Melanocyte of skin (primary cell): ENCODE results near the gene KRTAP13-4. TPM values are rescaled to one million over a fixed set of nuclear protein-coding genes. Genes with fewer than 3 reads are reported as not detected.

Source experiments
- total RNA-seq, 2 donors: library from RNA; depleted of rRNA; stranded (reverse); fragments of >200 nt; gene quantifications; 2 replicates each; pipeline ENCODE4 v1.2.3, GENCODE V29; 2012

KRTAP13-4 gene, protein sequence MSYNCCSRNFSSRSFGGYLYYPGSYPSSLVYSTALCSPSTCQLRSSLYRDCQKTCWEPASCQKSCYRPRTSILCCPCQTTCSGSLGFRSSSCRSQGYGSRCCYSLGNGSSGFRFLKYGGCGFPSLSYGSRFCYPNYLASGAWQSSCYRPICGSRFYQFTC
- not detected for total RNA-seq

DNA sequence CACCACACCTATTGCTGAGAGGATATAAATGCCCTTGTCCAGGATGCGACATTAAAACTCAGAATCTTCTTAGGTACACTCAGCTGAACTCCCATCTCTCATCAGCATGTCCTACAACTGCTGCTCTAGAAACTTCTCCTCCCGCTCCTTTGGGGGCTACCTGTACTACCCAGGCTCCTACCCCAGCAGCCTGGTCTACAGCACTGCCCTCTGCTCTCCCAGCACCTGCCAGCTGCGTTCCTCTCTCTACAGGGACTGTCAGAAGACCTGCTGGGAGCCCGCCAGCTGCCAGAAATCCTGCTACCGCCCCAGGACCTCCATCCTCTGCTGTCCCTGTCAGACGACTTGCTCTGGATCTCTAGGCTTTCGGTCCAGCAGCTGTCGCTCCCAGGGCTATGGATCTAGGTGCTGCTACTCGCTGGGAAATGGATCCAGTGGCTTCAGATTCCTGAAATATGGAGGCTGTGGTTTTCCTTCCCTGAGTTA lies at the start of gene KRTAP13-4:
KRTAP13-4 (plus strand) TSS at position 51 of the 486 bp plus-strand sequence; CDS start at position 107, 56 bp downstream.

DNA sequence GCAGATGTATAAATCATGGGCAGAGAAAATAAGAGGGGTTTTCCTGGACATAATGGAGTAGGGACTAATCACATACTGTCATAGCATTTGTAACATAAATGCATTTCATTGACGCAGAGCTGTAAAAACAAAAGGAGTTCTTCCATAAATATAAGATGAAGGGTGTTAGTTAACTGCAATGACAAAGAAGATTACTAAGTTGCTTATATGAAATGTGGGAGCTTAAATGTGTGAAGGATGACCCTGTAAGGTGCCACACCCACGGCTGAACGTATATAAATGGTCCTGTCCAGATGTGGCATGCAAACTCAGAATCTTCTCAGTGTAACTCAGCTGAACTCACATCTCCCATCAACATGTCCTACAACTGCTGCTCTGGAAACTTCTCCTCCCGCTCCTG lies 34.3 kb upstream of the KRTAP13-4 start, which contains the start of gene KRTAP13-1:
KRTAP13-1 (plus strand) TSS at position 301 of the 400 bp plus-strand sequence; CDS start at position 357, 56 bp downstream.

DNA sequence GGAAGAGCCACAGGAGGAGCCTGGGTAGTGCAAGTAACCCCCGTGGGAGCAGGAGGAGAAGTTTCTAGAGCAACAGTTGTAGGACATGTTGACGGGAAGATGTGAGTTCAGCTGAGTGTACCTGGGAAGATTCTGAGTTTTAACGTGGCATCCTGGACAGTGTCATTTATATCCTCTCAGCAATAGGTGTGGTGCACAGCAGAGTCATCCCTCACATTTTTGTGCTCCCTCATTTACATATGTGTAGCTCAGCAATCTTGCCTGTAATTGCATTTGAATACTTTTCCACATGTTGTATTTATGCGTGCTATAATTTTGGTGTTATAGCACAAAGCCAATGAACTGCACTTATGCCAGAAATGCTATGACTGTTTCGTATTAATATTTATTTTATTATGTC lies 4.2 kb upstream of the KRTAP13-4 start, which contains the start of gene KRTAP13-3:
KRTAP13-3 (minus strand) TSS at position 101 of the 400 bp plus-strand sequence; CDS start at position 87, 14 bp downstream.

DNA sequence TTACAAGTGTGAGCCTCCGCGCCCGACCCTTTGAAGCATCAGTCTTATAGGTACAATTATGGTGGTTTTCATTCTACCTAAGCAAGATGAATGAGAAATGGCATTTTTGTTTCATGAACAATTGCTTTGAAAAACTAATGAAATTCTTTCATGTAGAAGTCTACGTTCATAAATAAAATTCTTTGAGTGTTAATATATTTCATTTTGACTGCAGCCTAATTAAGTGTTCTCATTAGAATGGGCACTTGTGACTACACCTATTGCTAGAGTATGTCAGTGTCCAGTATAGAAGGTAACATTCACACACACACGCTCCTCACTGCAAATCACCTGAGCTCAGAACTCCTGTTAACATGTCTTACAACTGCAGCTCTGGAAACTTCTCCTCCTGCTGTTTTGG lies 10.0 kb downstream of the KRTAP13-4 start, which contains the start of gene KRTAP15-1:
KRTAP15-1 (plus strand) TSS at position 301 of the 400 bp plus-strand sequence; CDS start at position 354, 53 bp downstream.

DNA sequence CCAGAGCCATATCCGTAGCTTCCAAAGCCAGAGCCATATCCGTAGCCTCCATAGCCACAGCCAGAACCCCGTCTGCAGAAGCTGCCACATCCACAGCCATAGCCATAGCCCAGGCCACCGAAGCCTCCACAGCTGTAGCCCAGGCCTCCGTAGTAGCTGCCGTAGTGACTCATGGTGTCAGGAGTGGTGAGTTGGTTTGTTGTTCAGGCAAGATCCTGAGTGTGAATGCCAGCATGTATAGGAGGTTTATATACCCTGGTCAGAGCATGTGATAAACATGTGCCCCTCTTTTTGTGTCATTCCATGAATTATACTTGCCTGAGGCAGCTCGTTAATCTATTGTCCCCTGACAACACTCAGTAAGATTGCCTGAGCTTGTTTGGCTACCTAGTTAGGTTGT lies 50.1 kb downstream of the KRTAP13-4 start, which contains the start of gene KRTAP19-1:
KRTAP19-1 (minus strand) TSS at position 223 of the 400 bp plus-strand sequence; CDS start at position 173, 50 bp downstream.

Other genes with a start within 250 kb of the KRTAP13-4 start
- gene CLDN8, start 214.1 kb upstream of the KRTAP13-4 start, total RNA-seq: not detected
- not detected for gene KRTAP24-1, start 147.3 kb upstream of the KRTAP13-4 start, total RNA-seq
- not detected for gene KRTAP25-1, start 140.7 kb upstream of the KRTAP13-4 start, total RNA-seq
- gene KRTAP26-1, start 109.9 kb upstream of the KRTAP13-4 start, total RNA-seq: not detected
- gene KRTAP27-1, start 92.5 kb upstream of the KRTAP13-4 start, total RNA-seq: not detected
- not detected for gene KRTAP23-1, start 81.6 kb upstream of the KRTAP13-4 start, total RNA-seq
- not detected for gene KRTAP13-2, start 57.9 kb upstream of the KRTAP13-4 start, total RNA-seq
- not detected for gene KRTAP13-1, start 34.2 kb upstream of the KRTAP13-4 start, total RNA-seq
- gene KRTAP13-3, start 4.3 kb upstream of the KRTAP13-4 start, total RNA-seq: not detected
- gene KRTAP15-1, start 10.1 kb downstream of the KRTAP13-4 start, total RNA-seq: not detected
- 1 to 10 TPM in 1 of 2 donors, not detected in 1; 3.7 TPM for gene KRTAP19-1, start 50.1 kb downstream of the KRTAP13-4 start, total RNA-seq
- not detected for gene KRTAP19-2, start 57.2 kb downstream of the KRTAP13-4 start, total RNA-seq
- gene KRTAP19-3, start 61.8 kb downstream of the KRTAP13-4 start, total RNA-seq: not detected
- not detected for gene KRTAP19-4, start 66.9 kb downstream of the KRTAP13-4 start, total RNA-seq
- not detected for gene KRTAP19-5, start 71.9 kb downstream of the KRTAP13-4 start, total RNA-seq
- gene KRTAP19-6, start 111.6 kb downstream of the KRTAP13-4 start, total RNA-seq: not detected
- gene KRTAP19-7, start 131.1 kb downstream of the KRTAP13-4 start, total RNA-seq: not detected
- gene KRTAP22-2, start 160.2 kb downstream of the KRTAP13-4 start, total RNA-seq: not detected
- gene KRTAP6-3, start 162.2 kb downstream of the KRTAP13-4 start, total RNA-seq: not detected
- gene KRTAP6-2, start 168.7 kb downstream of the KRTAP13-4 start, total RNA-seq: not detected
- not detected for gene KRTAP22-1, start 170.9 kb downstream of the KRTAP13-4 start, total RNA-seq
- gene KRTAP6-1, start 183.7 kb downstream of the KRTAP13-4 start, total RNA-seq: not detected
- gene KRTAP20-1, start 186.2 kb downstream of the KRTAP13-4 start, total RNA-seq: not detected
- not detected for gene KRTAP20-4, start 190.4 kb downstream of the KRTAP13-4 start, total RNA-seq
- not detected for gene KRTAP20-2, start 205.0 kb downstream of the KRTAP13-4 start, total RNA-seq
- gene KRTAP20-3, start 212.6 kb downstream of the KRTAP13-4 start, total RNA-seq: not detected